NCI-H2107 treated with DMSO at 0.1 percent for 48 hours (cell line): ENCODE results near the gene PRKRIP1.
A peak's percentile ranks its signal among the peaks of the same experiment; 100 is the strongest.
"Not testable (repeated sequence)": the region's sequence is repeated elsewhere in the genome, so short reads cannot be mapped to it uniquely, and the experiment has no call there.

ENCODE experiments used
- DNase-seq: peaks from one replicate; lab custom pipeline; 2025; ENCODE audit not compliant: unreplicated experiment; lab: John Stamatoyannopoulos, UW

Gene PRKRIP1

GRCh38 chr7:102455596-102455995 lies 59.4 kb downstream of the PRKRIP1 start:
- no peak for DNase-seq

- no peak for DNase-seq
Measured at GRCh38 chr7:102456327-102456726, 60.2 kb downstream of the PRKRIP1 start.

GRCh38 chr7:102457352-102457924 lies 61.3 kb downstream of the PRKRIP1 start:
- DNase-seq, result no peak

GRCh38 chr7:102459221-102459844 lies 63.2 kb downstream of the PRKRIP1 start:
- DNase-seq, result no peak

- DNase-seq, result no peak
Measured at GRCh38 chr7:102460467-102460866, 64.3 kb downstream of the PRKRIP1 start.

- no peak for DNase-seq
Measured at GRCh38 chr7:102463841-102464576, 67.8 kb downstream of the PRKRIP1 start.

- DNase-seq, result peak; percentile 80
Measured at GRCh38 chr7:102464577-102465280, 68.6 kb downstream of the PRKRIP1 start, which contains the start of the genes ALKBH4 and LRWD1. Gene ALKBH4 (minus strand): TSS chr7:102464863. CDS start chr7:102464836, 27 bp downstream. Gene LRWD1 (plus strand): TSS chr7:102464984. CDS start chr7:102465081, 97 bp downstream.

- no peak for DNase-seq
Measured at GRCh38 chr7:102466097-102466496, 69.9 kb downstream of the PRKRIP1 start.

GRCh38 chr7:102467581-102468477 lies 71.7 kb downstream of the PRKRIP1 start:
- DNase-seq, result no peak

- no peak for DNase-seq
Measured at GRCh38 chr7:102468478-102469350, 72.6 kb downstream of the PRKRIP1 start.

GRCh38 chr7:102469351-102469971 lies 73.3 kb downstream of the PRKRIP1 start:
- no peak for DNase-seq

GRCh38 chr7:102469972-102470825 lies 74.0 kb downstream of the PRKRIP1 start:
- DNase-seq, result no peak

GRCh38 chr7:102471791-102472125 lies 75.6 kb downstream of the PRKRIP1 start:
- DNase-seq, result no peak

- DNase-seq, result no peak
Measured at GRCh38 chr7:102472126-102473041, 76.2 kb downstream of the PRKRIP1 start.

- DNase-seq, result no peak
Measured at GRCh38 chr7:102473271-102473991, 77.3 kb downstream of the PRKRIP1 start.

GRCh38 chr7:102474116-102474515 lies 78.0 kb downstream of the PRKRIP1 start:
- not testable (repeated sequence) for DNase-seq
